Activated CD4-positive, alpha-beta T cell treated with anti-CD3 and anti-CD28 coated beads, Interleukin-2, Interleukin-4, amounts not matched to agents 100 ng/mL and 50 ng/mL, durations not matched to agents 16 hours and 8 hours (primary cell): Measurements from ENCODE around the gene SPINK4.

Experiments
- DNase-seq: peaks from one replicate; pipeline ENCODE4 v3.0.0-alpha.2; 2020; ENCODE audit warnings: low spot score

SPINK4 gene

DNA sequence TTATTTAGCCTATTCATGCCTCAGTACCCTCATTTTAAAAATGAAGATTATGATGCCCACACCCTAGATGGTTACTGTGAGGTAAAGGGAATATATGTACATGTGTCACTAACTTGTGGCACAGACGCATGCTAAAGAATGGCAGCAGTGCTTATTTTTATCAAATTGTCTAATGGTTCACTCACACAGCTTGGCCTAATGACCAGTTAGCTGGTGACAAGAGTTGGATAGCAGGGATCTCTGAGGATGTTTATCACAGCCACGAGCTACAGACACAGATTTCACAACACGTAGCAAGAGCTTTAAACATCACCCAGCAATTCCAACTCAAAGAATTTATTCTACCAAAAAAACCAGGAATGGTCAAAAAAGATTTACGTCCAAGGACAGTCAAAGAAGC is 17.3 kb downstream of the SPINK4 start:
- no peak for DNase-seq

DNA sequence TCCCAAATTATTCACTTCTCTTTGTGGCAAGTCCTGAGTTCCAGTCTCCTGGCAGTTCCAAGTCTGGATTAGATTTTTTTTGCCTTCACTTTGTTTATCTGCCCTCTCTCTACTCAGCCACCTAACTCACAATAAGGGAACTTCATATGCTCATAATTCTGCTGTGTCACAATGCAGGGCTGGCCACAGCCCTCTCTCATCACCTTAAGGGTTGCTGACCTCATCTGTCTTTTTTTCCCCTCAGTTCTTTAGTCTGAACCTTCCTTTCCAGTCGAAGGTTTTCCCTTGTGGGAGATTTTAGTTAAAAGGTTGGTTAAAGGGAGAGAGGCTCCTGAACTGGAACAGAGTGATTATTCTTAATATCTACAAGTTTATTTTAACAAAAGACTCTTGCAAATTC is 20.4 kb downstream of the SPINK4 start:
- DNase-seq: no peak

DNA sequence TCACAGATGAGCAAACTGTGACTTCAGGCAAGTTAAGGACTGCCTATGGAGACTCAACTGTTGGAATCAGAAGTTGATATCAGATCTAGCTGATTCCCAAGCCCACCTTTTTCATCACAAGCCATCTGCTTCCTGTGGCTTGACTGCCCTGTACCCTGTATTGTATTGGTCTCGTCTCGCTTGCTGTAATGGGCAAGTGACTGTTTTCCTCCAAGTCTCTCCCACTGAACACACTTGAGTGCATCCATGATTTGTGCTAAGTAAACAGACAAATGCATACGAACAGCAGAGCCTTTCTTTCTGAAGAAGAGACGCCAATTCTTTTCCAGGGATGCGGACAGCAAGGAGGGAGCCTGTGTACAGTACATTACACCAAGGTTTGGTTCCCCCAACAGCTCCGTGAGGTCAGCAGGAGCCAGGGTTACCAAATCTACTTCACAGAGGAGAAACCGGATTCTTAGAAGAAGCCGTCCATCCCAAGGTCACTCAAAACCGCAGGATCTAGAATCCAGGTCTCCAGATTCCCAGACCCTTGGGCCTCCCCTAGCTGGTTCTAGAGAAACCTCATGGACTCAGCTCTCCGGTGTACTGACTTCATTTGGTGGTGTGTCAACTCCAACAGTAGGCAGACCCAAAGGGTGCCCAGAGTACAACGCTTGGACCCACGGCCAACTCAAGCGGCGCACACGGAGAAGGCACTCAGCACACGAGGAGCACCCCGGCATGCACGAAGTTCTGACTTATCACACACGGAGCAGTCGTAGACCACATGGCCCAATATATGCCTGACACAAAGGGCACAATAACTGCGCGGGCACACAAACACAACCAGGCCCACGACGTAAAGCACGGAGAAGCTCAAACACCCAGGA is 23.4 kb downstream of the SPINK4 start:
- DNase-seq: peak; percentile 13

- DNase-seq: peak; percentile 46
Measured at GRCh38 chr9:33264003-33264472, 24.1 kb downstream of the SPINK4 start.

DNA sequence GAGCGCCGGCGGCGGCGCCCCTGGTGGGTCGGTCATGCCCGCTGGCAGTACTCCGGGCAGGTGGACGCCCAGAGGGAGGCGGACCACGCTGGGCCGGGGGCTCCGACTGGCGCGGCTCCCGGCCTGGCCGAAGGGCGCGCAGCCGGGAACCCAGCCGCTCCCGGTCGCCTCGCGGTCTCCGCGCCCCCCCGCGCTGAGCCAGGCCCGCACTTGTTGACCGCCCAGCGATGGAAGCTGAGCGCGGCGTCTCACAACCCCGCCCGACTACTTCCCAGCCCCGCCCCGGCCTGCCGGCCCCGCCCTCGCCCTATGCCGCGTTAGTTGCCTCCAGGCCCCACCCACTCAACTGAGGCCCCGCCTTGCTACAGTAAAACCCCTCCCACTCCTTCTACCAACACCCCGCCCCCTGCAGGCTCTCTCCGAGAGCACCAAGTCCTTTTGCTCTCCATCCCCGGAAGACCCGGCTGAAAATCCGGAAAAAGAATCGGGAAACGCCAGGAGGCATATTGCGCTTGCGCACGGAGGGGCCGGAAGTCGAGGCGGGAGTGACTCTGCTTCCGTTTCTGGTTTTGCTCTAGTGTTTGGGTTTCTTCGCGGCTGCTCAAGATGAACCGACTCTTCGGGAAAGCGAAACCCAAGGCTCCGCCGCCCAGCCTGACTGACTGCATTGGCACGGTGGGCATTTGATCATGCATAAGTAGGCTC is 24.7 kb downstream of the SPINK4 start, which contains the start of the genes BAG1 and CHMP5:
Gene BAG1, minus strand, starts transcription at position 236 of the 705 bp plus-strand sequence.
Gene CHMP5, plus strand, starts transcription at position 577 of the 705 bp plus-strand sequence. Its CDS starts 30 bp downstream, at position 607.
- peak; percentile 100 for DNase-seq

- no peak for DNase-seq
Measured at GRCh38 chr9:33265211-33265865, 25.4 kb downstream of the SPINK4 start.

DNA sequence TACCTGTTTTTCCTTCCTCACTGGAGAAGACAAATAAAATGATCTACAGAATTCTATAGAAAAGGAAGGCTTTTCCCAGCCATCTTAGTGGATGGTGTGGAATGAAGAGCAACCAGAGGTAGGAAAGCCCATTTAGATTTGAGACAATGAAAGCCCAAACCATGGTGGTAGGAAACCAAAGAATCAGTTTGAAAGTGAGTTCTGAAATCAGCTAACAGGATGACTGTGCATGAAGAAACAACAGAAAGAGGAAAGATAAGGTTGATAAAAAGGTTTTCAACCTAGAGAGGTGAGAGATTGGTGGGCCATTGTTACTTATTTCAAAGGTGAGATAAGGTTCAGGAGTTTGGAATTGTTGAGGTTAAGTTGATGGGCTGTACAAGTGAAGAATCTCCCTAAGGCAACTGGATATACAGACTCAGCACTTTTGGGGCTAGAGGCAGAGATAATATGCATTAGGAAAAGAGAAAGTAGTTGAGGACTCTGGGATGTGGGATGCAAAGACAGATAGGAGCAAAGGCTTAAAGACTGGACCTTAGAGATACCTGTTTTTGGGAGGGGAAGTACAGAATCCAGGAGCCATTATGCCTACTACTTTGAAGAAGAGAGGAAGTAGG is 27.3 kb downstream of the SPINK4 start:
- DNase-seq: peak; percentile 53

GRCh38 chr9:33270146-33270545 is 30.2 kb downstream of the SPINK4 start:
- DNase-seq: no peak

- no peak for DNase-seq
Measured at GRCh38 chr9:33272061-33272460, 32.1 kb downstream of the SPINK4 start.

DNA sequence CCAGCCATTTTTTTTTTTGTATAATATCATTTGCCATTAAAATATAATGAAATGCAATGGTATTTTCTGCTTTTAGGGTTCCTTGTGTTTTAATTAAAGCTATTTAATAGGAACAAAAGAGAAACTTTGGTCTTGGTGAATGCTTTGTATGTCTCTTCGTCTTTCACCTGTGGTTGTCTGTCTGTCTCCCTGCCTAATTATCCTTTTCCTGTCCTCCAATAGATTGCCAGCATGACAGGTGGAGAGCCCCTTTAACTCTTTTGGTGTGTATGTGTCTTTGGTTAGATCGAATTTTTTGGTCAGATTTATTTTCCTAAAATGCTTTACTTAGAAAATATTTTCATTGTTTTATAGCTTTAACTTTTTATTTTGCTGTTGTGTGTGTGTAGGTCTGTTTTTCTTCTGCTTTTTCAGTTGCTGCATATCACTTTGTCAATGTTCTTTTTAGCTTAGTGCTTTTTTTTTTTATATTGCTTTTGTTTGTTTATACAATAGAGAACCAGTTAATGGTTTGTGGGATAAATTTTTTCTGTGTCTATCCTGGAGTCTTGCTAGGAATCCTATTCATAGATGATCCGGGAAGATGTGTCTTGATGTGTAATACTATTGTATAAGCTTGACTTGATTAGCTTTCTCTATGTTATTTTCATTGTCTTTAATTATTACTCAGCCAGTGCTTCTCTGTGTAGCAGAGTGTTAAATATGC is 33.5 kb downstream of the SPINK4 start:
- no peak for DNase-seq

DNA sequence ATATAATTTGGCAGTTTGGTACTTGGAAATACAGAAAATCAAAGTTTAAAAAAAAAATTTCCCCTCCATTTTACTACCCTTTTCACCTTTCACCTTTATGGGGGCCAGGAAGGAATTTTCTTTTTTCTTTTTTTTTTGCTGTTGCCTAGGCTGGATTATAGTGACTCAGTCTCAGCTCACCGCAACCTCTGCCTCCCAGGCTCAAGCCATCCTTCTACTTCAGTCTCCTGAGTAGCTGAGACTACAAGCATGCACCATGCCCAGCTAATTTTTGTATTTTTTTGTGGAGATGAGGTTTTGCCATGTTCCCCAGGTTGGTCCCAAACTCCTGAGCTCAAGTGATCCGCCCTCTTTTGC is 34.0 kb downstream of the SPINK4 start:
- DNase-seq: no peak

DNA sequence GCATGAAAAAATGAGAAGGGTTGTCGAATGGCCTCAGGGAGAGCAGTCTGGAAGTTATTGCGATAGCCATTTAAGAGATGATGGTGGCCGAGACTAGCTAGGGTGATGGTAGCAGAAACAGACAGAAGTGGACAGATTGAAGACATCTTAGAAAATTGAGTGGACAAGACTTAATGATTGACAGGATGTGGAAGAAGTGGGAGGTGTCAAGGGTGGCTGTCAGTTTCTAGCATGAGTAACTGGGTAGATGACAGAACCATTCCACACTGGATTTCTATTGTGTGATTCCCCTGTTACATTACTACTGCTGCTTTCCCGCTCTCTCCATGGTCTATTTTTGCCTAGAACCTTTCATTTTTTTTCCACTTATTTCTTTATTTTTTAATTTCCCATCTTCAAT is 37.5 kb downstream of the SPINK4 start:
- DNase-seq: no peak

DNA sequence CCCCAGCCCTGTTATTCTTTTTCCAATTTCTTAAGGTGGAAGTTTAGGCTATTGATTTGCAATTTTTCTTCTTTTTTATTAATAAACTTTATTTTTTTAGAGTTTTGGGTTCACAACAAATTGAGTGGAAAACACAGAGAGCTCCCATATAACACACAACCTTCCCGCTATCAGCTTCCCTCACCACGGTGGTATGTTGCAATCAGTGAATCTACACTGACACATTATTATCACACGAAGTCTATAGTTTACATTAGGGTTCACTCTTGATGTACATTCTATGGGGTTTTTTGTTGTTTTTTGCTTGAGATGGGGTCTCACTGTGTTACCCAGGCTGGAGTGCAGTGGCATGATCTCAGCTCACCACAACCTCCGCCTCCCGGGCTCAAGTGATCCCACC is 45.5 kb downstream of the SPINK4 start:
- DNase-seq: no peak

DNA sequence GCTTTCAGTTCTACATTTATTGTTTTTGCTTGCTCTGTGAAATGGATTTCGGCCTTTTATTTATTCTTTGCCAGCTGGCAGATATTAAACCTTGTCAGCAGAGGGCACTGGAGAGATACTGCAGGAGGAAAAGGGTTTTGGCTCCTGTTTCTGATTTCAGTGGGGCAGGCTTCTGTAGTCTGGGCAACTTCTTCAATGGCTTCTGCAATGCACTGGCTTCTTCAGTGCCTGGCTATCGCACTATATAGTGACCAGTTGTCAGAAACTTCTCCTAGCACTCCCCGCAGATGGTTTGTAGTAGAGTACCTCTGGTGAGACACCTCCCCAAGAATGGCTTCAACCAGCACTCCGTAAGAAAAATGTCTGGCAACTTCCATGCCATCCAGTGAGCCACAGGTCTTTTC is 47.1 kb downstream of the SPINK4 start:
- peak; percentile 78 for DNase-seq

DNA sequence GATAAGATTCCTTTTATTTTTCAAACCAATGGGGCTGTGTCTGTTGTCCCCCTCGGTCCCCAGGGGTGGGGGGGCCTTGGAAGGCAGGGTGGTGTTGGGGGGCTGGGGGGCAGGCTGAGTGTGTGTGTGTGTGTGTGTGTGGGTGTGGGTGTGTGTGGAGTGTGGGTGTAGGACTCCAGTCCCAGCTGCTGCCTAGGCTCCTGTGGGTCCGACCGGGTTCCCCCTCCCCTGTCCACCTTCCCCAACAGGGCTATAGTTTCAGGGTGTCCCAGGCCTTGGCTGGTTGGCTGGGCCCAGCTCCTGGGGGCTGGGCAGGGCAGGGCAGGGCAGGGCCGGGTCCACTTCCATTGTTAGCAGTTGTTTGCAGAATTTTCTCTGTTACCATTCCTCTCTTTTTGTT is 48.3 kb downstream of the SPINK4 start:
- no peak for DNase-seq

GRCh38 chr9:33288828-33289483 is 49.0 kb downstream of the SPINK4 start:
- DNase-seq: no peak

DNA sequence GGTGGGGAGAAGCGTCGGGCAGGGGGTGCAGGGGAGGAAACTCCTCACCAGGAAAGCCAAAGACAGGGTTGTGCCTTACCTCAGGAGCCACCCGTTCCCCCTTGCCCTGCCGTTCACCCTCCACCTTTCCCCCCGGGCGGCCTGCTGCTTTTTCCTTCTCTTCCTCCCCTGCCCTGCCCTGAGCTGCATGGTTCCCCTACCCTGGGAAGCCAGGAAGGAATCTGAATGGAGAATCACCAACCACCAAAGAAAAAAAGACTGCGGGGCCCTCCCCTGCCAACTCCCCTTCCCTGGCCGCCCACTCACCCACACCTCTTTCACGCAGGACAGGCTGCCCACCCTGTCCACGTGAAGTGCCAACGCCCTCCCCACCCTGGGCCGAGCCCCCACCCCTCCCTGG is 49.5 kb downstream of the SPINK4 start:
- DNase-seq: no peak

GRCh38 chr9:33289936-33290246 is 49.9 kb downstream of the SPINK4 start:
- no peak for DNase-seq

DNA sequence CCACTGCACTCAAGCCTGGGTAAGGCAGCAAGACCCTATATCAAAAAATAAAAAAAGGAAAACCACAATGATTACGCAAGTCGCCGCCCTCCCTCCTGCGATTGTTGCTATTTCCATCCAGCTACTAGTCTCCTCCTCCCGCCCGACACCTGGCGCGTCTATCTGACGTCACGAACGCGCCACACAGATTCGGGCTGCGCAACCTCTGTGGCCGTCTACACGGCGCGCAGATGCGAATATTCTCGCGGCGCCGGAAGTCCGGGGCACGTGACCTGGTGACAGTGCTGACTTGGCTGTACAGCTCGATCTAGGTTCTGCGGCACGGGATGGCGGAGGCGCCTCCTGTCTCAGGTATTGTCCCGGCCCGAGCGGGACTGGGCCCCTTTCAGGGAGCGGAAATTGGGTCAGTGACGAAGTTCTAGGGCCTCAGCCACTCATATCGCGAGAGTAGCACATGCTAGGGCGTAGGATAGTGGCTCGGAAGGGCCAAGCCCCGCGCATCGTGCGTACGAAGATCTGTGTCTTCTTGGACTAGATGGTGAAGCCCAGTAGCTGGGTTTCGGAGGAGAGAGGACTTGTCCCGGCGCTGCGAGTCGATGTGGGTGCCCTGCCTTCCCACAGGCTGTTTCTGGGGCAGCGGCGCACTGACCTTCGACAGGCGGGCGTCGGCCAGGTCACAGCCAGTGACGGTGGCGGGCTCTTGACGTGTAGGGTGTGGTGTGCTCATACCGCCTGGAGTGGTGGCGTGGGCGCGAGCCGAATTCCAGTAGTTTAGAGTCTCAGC is 50.5 kb downstream of the SPINK4 start, which contains the start of gene NFX1:
Gene NFX1, plus strand, starts transcription at position 270 of the 784 bp plus-strand sequence. Its CDS starts 57 bp downstream, at position 327.
- DNase-seq: peak; percentile 98

DNA sequence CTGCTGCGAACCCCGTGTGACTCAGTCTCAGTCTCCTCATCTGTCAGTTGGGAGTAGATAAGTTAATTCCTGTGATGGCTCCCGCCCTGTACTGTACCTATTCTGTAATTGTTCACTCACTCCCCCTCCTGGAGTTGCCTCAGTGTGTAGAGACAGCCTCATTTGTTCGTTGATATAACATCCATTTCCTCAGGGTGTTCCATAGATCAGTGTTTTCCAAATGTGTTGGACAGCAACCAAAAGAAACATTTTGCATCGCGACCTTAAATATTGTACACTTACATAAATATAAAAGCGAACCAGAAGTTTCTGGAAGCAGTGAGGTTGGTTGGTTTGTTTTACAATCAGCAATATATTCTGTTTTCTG is 51.0 kb downstream of the SPINK4 start:
- DNase-seq: no peak
